PFSK-1 (cell line): ENCODE results near the gene DAO.

Experiments used
- FOXP2 ChIP-seq: optimal IDR thresholded peaks from 2 replicates; pipeline ENCODE3; 2011; ENCODE audit warnings: borderline replicate concordance, control low read depth, inconsistent platforms; ENCODE audit not compliant: insufficient read depth; ENCODE audit errors: extremely low read length, extremely low read depth
- POLR2AphosphoS5 ChIP-seq: IDR thresholded peaks from 2 replicates; pipeline ENCODE4 v1.6.1; 2012; ENCODE audit warnings: low read depth, mild to moderate bottlenecking, control low read depth, low read length, moderate library complexity
- SIN3A ChIP-seq: IDR thresholded peaks from 2 replicates; pipeline ENCODE4 v1.6.1; 2012; ENCODE audit warnings: mild to moderate bottlenecking, low read length, moderate library complexity, borderline replicate concordance; ENCODE audit not compliant: insufficient read depth
- TAF1 ChIP-seq: IDR thresholded peaks from 2 replicates; pipeline ENCODE4 v1.6.1; 2012; ENCODE audit warnings: low read length, control low read depth, borderline replicate concordance; ENCODE audit not compliant: insufficient read depth
- TF ChIP-seq, protein P1 (sequence below), 2 experiments: IDR thresholded peaks; 2 replicates each; pipeline versions ENCODE4 v1.6.1 to v1.8.0; 2011 to 2012; ENCODE audit warnings: low read depth in 2 of 2, low read length in 2 of 2, control low read depth in 1 of 2, inconsistent platforms in 1 of 2, mild to moderate bottlenecking in 1 of 2, moderate library complexity in 1 of 2; ENCODE audit not compliant: insufficient read depth in 1 of 2

The DAO gene

GRCh38 chr12:108888031-108888430 is 8.1 kb downstream of the DAO start:
- TF ChIP-seq POLR2AphosphoS5: no peak
- TF ChIP-seq, protein P1, sequence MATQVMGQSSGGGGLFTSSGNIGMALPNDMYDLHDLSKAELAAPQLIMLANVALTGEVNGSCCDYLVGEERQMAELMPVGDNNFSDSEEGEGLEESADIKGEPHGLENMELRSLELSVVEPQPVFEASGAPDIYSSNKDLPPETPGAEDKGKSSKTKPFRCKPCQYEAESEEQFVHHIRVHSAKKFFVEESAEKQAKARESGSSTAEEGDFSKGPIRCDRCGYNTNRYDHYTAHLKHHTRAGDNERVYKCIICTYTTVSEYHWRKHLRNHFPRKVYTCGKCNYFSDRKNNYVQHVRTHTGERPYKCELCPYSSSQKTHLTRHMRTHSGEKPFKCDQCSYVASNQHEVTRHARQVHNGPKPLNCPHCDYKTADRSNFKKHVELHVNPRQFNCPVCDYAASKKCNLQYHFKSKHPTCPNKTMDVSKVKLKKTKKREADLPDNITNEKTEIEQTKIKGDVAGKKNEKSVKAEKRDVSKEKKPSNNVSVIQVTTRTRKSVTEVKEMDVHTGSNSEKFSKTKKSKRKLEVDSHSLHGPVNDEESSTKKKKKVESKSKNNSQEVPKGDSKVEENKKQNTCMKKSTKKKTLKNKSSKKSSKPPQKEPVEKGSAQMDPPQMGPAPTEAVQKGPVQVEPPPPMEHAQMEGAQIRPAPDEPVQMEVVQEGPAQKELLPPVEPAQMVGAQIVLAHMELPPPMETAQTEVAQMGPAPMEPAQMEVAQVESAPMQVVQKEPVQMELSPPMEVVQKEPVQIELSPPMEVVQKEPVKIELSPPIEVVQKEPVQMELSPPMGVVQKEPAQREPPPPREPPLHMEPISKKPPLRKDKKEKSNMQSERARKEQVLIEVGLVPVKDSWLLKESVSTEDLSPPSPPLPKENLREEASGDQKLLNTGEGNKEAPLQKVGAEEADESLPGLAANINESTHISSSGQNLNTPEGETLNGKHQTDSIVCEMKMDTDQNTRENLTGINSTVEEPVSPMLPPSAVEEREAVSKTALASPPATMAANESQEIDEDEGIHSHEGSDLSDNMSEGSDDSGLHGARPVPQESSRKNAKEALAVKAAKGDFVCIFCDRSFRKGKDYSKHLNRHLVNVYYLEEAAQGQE (IDR thresholded peaks at IDR 0.05; ENCODE audit: insufficient read depth in 1 of 2, low read depth in 2 of 2, low read length in 2 of 2): no peak
- TF ChIP-seq SIN3A: no peak
- no peak for TF ChIP-seq TAF1
- TF ChIP-seq FOXP2: no peak

- TF ChIP-seq TAF1 (no peak), SIN3A (no peak), FOXP2 (no peak), POLR2AphosphoS5 (no peak)
- TF ChIP-seq, protein P1 (IDR thresholded peaks at IDR 0.05; ENCODE audit: insufficient read depth in 1 of 2, low read depth in 2 of 2, low read length in 2 of 2): peak; percentile 93 to 98
Observed at GRCh38 chr12:108890208-108890607, 10.3 kb downstream of the DAO start.

GRCh38 chr12:108895220-108895802 is 15.4 kb downstream of the DAO start:
- no peak for TF ChIP-seq TAF1
- TF ChIP-seq, protein P1 (IDR thresholded peaks at IDR 0.05; ENCODE audit: insufficient read depth in 1 of 2, low read depth in 2 of 2, low read length in 2 of 2): no peak
- no peak for TF ChIP-seq POLR2AphosphoS5
- no peak for TF ChIP-seq SIN3A
- TF ChIP-seq FOXP2: no peak

DNA sequence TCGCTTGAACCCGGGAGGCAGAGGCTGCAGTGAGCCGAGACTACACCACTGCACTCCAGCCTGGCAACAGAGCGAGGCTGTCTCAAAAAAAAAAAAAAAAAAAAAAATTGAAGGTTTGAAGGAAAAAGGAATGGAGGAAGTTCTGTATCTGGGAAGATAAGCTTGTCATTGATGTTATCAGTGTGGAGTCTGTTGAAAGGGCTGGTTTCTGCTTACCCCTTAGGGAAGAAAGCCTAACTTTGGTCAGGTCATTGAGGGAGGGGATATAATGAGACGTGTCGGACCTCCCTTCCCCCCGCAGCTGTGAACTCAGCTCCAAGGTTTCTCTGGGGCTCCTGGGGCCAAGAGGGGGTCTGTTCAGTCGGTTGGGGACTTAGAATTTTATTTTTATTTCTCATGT is 16.4 kb downstream of the DAO start:
- no peak for TF ChIP-seq SIN3A
- no peak for TF ChIP-seq POLR2AphosphoS5
- TF ChIP-seq, protein P1 (IDR thresholded peaks at IDR 0.05; ENCODE audit: insufficient read depth in 1 of 2, low read depth in 2 of 2, low read length in 2 of 2): no peak
- no peak for TF ChIP-seq FOXP2

GRCh38 chr12:108896817-108897216 is 16.9 kb downstream of the DAO start:
- no peak for TF ChIP-seq POLR2AphosphoS5
- TF ChIP-seq FOXP2: no peak
- TF ChIP-seq, protein P1 (IDR thresholded peaks at IDR 0.05; ENCODE audit: insufficient read depth in 1 of 2, low read depth in 2 of 2, low read length in 2 of 2): no peak
- no peak for TF ChIP-seq TAF1
- no peak for TF ChIP-seq SIN3A
